HG03469 (cell line): Measurements from ENCODE around the gene CCDC172.
"Not testable (repeated sequence)": the region's sequence is repeated elsewhere in the genome, so short reads cannot be mapped to it uniquely, and the experiment has no call there.

Source experiments
- ATAC-seq: cut with Tn5 transposase; IDR thresholded peaks from one replicate; pipeline ENCODE4 v1.9.1; 2021; ENCODE audit warnings: mild to moderate bottlenecking, moderate library complexity, moderate number of reproducible peaks; ENCODE audit not compliant: unreplicated experiment

Gene CCDC172

DNA sequence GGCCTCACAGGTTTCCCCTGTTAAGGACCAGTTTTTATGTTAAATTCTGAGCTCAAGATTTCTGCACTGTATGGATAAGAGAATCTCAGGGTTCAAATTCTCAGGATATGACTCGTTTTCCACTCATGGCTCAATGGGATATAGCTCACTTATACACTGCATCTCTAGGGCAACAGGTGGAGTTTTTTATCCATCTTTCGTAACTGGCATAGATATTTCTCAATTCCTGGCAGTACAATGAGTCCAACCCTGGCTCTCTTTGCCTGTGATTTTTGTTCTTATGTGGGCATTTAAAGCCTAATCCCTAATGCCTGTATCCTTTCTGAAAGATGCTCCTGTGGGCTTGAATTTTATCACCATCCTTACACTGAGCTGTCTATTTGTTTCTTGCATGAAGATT is 7.6 kb downstream of the CCDC172 start:
- no peak for ATAC-seq

DNA sequence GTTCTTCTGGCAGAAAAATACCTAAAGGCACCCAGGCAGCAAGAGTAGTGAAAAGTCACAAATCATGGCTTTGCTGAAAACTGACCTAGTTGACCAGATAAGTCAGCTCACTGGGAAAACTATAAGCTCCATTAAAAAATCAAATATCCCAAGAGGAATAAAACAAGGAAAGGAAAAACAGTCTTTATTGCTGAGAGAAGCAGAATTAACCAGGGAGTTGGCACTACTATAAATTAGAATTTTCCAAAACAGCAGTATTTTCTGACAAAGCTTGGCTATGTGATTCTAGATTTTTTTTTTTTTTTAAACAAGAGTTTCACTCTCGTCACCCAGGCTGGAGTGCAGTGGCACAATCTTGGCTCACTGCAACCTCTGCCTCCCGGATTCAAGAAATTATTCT is 12.6 kb downstream of the CCDC172 start:
- no peak for ATAC-seq

DNA sequence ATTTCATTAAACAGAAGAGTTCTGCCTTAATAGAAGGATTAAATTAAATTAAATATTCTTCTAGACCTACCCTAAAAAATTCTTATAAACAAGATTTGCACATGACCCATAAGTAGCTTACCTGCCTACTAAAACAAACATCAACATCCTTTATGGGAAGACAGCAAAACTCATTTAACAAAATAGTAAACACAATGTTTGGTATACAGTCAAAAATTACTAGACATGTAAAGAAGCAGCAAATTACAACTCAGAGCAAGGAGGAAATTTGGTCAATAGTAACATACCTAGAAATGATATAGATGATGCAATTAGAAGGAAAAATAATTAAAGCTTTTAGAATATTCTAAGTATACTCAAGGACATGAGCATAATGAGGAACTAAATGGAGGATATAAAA is 27.9 kb downstream of the CCDC172 start:
- no peak for ATAC-seq

DNA sequence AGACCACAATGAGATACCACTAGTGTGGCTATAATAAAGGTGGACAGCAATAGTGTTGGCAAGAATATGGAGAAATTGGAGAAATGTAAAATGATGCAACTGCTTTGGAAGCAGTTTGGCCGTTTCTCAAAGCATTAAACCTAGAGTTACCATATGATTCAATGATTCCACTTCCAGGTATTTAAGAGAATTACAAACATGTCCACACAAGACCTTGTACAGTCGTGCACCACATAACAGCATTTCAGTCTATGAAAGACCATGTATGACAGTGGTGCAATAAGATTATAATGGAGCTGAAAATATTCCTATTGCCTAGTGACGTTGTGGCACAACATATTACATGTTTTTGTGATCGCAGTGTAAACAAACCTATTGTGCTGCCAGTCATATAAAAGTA is 29.6 kb downstream of the CCDC172 start:
- no peak for ATAC-seq

DNA sequence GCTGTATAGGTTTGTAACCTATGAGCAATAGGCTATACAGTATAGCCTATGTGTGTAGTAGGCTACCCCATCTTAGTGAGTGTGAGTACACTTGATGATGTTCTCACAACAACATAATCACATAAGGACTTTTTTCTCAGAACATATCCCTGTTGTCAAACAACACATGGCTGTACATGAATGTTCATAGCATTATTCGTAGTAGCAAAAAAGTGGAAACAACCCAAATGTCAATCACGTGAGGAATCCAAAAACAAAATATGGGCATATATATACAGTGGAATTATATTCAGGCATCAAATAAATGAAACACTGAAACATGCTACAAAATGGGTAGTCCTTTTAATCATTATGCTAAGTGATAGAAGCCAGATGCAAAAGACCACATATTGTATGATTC is 31.1 kb downstream of the CCDC172 start:
- no peak for ATAC-seq

DNA sequence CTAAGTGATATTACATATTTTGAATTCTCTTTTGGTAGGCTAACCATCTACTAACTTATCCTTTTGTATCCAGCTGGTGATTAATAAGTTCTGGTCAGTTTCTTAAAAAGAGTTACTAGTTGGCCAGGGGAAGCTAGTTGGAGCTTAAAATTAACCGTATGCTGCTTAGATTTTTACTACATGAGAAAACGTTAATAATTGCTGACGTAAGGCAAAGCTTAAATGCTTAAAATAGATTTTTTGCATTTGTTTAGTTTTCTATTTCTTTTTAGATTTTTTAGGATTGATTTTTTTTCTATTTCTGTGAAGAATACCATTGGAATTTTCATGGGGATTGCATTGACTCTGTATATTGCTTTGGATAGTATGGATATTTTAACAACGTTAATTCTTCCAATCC is 32.6 kb downstream of the CCDC172 start:
- ATAC-seq = no peak

DNA sequence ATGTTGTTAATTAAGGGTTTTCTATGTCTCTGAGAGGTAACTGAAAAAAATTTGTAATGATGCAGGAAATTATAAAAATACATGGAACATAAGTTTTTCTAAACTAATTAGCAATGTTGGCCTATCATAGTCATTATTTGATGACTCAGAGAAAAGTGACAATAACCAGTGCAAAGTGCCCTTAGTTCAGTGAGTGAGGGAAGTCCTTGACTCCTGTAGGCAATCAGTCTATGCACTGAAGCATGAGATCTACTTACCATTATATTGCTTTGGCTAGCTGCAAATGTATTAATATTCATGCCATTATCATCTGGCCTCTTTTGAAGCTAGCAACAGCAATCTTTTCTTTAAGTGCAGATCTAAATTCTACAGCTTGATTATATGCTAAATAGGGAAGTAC is 40.6 kb downstream of the CCDC172 start:
- no peak for ATAC-seq

DNA sequence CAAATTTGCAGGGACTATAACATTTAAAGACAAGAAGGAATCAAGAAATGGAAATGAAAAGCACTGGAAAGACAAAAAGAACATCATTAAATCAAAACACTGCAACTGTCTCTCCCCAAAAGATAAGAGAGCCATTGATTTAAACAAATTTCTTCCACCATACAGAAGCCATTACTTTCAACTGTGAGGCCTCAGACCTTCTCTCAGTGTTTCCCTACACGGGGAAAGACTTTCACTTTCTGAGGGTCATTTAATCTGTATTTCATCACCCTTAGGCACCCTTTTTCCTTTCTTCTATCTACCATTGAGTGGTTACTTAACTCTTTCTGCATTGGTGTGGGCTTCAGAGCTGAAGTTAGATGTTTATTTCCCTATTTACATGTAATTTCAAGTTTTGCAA is 47.5 kb downstream of the CCDC172 start:
- no peak for ATAC-seq

DNA sequence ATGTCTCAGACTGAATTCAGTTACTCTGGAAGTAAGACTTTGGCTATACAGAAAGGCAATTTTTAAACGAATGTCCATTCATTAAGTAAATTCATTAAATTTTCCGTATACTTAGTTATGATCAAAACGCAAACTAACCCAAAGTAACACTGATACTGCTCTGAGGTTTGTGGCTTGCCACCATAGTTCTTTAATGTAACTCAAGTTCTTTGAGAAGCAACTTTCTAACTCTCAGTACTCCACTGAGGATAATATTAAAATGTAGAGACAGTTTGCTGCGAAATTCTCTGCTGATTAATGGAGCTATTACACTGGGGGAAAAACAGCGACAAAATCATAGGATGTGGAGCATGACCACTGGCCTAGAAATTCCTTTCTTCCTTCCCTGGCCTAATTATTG is 58.0 kb downstream of the CCDC172 start:
- no peak for ATAC-seq

DNA sequence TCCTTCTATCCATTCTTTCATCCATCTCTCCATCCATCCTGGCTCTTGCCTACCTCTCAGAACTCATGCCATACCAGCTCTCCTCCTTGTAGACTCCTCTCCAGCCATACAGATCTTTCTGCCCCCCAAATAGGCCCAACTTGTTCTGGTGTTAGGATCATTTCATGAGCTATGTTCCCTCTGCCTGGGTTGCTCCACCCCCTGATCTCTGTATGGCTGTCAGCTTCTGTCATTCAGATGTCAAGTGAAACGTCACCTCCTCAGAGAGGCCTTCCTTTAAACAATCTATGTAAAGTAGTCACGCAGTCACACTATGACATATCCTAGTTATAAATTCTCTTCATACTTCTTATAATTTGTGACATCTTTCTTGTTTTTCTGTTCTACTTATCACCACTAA is 61.1 kb downstream of the CCDC172 start:
- ATAC-seq = no peak

DNA sequence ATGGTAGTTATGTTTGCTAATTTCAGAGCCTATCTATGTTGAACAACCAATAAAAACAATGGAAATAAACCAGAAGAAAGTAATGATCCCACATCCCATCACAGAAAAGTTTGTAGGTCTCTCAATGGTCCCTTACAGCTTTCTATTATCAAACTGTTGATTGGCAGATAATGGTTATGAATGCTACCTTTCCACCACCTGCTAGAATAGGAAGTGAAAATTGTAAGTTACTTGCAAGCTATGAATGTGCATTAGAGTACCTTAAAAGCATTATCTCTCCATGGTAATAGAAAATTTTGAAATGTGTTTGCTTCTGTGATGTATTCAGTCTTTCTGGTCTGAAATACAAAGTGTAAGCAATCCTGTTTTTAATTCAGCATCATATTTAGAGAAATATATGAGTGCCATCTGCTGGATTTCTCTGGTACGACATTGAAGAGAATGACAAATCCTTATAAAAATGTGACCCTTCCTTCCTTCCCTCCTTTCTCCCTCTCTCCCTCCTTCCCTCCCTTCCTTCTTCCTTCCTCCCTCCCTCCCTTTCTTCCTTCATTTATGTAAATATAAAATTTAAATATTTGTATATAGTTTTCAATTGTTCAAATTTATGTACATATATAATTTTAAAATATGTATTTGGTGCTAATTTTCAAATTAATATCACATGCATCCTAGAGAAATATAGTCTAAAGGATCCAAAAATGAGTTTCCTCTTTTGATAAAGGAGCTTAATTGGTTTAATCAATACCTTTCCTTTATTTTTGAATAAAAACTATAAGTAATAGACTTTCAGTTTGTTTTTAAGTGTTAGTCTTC is 62.0 kb downstream of the CCDC172 start:
- ATAC-seq = no peak

DNA sequence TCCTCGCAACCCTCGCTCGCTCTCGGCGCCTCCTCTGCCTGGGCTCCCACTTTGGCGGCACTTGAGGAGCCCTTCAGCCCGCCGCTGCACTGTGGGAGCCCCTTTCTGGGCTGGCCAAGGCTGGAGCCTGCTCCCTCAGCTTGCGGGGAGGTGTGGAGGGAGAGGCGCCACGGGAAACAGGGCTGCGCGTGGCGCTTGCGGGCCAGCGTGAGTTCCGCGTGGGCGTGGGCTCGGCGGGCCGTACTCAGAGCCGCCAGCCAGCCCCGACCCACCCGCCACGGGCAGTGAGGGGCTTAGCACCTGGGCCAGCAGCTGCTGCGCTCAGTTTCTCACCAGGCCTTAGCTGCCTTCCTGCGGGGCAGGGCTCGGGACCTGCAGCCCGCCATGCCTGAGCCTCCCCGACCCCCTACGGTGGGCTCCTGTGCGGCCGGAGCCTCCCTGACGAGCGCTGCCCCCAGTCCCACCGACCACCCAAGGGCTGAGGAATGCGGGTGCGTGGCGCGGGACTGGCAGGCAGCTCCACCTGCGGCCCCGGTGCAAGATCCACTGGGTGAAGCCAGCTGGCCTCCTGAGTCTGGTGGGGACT is 69.1 kb downstream of the CCDC172 start:
- not testable (repeated sequence) for ATAC-seq

DNA sequence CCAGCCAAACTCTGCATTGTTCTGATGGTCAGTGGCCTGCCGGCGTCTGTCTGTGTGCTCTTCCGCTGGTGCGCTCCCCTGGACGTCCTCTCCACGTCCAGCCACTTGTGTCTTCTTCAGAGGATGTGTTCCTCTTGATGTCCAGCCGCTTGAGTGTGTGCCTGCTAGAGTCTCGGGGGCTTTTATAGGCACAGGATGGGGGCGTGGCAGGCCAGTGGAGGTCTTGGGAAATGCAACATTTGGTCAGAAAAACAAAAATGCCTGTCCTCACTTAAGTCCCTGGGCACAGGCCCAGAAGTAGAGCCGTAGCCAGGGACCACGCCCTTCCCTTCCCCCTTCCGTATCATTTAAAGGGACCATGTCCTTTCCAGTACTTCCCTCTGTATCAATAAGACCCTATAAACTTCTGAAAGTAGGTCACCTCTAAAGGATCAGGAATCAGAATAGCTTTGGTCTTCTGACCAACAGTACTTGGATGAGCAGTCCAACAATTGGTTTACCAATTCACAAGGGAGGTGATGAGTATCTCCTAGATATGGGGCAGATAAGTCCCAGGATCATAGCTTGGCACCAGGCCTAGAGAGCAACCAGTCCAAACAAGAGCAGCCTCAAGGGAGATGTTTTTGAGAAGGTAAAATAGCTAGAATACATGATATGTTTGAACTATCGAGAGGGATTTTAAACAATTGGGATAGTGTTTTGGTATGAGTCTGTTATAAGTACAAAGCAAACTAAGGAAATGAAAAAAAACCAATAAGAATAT is 71.2 kb downstream of the CCDC172 start:
- ATAC-seq = no peak

DNA sequence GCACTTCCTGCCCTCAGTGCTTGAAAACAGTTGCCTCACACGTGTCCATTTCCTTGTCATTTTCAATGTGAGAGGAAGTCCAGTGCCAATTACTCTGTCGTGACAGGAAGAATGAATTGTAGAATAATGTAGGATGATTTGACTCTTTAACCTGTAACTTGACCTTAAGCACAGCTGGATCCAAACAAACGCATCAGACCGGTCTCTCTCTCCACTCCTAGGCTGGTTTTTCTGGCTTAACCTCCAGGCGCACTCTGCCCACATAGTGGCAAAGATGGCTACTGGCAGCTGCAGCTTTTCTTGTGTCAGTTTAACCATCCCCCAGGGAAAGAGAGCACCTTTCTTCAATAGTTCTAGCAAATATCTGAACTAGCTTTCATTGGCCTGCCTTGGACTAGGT is 74.0 kb downstream of the CCDC172 start:
- ATAC-seq = no peak

DNA sequence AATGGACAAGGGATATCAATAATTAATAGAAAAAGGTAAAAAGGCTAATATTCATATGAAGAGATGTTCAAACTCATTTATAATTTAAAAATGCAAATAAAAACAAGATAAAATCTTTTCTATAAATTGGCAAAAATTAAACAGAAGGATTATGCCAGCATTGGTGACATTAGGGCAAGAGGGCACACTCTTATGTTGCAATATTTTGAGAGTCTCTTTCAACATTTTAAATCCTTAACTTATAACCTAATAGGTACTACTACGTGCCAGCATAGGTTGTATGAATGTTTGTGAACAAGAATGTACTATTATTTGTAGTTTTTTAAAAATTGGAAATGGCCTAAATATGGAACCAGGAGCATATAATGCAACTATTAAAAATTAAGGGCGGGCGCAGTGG is 78.6 kb downstream of the CCDC172 start:
- no peak for ATAC-seq

DNA sequence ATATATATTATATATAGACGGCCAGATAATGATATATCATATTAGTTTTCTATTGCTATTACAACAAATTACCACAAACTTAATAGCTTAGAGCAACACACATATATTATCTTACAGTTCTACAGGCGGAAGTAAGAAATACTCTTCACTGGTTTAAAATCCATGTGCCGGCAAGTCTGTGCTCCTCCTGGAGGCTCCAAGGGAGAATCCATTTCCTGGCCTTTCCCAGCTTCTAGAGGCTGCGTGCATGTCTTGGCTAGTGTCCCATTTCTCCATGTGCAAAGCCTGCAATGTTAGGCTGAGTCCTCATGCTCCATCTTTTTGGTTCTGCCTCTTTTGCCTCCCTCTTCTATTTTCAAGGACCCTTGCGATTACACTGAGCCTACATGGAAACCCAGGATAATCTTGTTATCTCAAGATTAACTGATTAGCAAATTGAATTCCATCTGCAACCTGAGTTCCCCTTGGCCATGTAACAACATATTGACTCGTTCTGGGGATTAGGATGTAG is 79.5 kb downstream of the CCDC172 start:
- no peak for ATAC-seq

DNA sequence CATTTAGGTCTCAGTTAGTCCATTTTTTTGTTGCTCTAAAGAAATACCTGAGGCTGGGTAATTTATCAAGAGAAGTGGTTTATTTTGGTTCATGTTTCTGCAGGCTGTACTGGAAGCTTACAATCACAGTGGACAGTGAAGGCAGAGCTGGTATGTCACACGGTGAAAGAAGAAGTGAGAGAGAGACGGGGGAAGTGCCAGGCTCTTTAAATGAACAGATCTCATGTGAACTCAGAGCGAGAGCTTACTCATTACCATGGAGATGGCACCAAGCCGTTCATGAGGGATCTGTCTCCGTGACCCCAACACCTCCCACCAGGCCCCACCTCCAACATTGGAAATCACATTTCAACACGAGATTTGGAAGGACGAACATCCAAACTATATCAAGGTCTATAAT is 84.5 kb downstream of the CCDC172 start:
- peak; percentile 83 for ATAC-seq

DNA sequence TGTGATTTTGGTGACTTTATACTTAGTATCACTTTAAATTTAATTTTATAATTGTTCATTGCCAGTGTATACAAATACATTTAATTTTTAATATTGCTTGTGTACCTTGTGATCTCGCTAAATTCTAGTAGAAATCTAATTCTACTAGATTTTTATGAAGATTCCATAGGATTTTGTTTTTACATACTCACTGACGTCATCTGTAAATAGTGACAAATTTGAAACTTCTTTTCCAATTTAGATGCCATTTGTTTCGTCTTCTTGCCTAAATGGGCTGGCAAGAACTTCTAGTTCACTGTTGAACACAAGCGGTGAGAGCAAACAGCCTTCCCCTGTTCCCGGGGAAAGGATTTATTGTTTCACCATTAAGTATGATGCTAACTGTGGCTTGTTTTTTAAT is 86.1 kb downstream of the CCDC172 start:
- no peak for ATAC-seq

DNA sequence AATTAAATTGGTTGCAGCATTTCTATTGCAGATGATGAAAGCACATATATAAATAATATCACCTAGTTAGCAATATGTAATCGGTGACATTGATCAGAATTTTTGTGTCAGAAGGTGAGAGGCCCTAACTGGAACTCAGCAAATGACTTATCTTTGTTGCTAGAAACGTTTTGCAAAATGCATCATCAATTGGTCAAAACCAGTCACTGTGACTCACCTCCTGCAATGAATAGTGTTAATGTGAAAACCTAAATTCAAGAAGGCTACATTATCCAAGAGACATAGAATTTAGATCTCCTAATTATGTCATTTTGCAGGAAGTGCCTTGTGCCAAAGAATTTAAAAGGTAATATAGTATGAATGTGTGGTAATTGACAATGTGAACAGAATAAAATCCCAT is 93.6 kb downstream of the CCDC172 start:
- ATAC-seq = no peak

DNA sequence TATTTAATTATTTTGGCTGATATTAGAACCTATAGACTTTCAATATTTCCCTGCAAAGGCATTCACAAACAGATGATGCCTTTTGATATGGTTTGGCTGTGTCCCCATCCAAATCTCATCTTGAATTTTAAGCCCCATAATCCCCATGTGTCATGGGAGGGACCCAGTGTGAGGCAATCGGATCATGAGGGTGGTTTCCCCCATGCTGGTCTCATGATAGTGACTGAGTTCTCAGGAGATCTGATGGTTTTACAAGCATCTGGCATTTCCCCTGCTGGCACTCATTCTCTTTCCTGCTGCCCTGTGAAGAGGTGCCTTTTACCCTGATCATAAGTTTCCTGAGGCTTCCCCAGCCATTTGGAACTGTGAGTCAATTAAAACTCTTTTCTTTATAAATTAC is 94.1 kb downstream of the CCDC172 start:
- no peak for ATAC-seq

DNA sequence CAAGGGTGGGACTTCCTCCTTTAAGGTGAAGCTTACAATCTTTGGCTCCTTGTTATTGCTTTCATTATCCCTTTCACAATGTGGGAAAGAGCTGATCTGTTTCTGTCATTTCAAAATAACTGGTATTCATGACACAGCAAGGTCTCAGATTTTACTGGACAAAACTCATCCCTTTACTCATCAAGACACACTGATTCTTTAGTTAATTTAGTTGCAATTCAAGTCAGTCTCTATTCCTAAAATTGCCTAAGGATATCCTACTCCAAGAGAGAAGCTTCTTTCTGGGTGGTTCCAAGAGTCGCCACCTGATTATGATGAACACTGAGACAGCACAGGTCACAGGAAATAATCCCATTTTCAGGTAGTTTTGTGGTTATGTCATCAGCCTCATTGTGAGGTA is 97.6 kb downstream of the CCDC172 start:
- ATAC-seq = no peak

DNA sequence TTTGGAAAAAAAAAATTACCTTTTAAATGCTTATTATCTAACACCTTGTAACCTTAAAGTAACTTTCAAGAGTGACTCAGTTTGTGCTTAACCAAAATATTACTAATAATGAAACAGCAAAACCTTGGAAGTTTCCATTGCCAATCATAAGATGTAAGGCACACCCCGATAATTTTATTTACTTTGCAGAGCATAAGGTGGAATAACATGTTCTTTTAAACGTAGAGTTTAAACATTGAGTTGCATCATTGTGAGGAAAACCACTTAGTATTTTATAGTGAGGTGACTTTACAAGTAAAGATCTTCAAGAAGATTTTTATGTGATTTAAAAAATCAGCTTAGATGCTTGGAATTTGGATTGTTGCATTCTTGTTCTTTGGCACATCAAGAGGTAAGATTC is 103.4 kb downstream of the CCDC172 start, which contains the start of gene PNLIPRP3:
PNLIPRP3 (plus strand) TSS at position 177 of the 400 bp plus-strand sequence; CDS start at position 343, 166 bp downstream.
- ATAC-seq = no peak
